IPS-15b (cell line): ENCODE data around the gene ANKZF1.

Source experiments
- H3K27me3 ChIP-seq: one replicate; pipeline ENCODE4 v1.6.1; 2013; ENCODE audit warnings: low read length; ENCODE audit not compliant: control insufficient read depth, insufficient read depth
- H3K36me3 ChIP-seq: one replicate; pipeline ENCODE4 v1.6.1; 2013; ENCODE audit warnings: low read length; ENCODE audit not compliant: control insufficient read depth, insufficient read depth
- H3K4me1 ChIP-seq: one replicate; pipeline ENCODE4 v1.6.1; 2013; ENCODE audit warnings: mild to moderate bottlenecking, low read length; ENCODE audit not compliant: control insufficient read depth, insufficient read depth
- H3K4me3 ChIP-seq: one replicate; pipeline ENCODE4 v1.5.1; 2013; ENCODE audit warnings: low read depth, low read length
- H3K9ac ChIP-seq: one replicate; pipeline ENCODE4 v1.6.1; 2013; ENCODE audit warnings: low read depth, mild to moderate bottlenecking, low read length
- H3K9me3 ChIP-seq: one replicate; pipeline ENCODE4 v1.6.1; 2013; ENCODE audit warnings: mild to moderate bottlenecking, low read length; ENCODE audit not compliant: control insufficient read depth, insufficient read depth

ANKZF1 gene

GRCh38 chr2:219229305-219230058, at the start of gene ANKZF1, which contains the start of gene ATG9A:
TSS of gene ANKZF1 (plus strand) at chr2:219229806. CDS start at chr2:219230258, 452 bp downstream.
TSS of gene ATG9A (minus strand) at chr2:219229636. CDS start at chr2:219228024, 1,612 bp downstream.
- peak within 1 kb of the TSS; percentile 98 for H3K4me3 ChIP-seq
- H3K4me1 ChIP-seq: no peaks in the 10 kb centered on the region
- no peaks in the 10 kb centered on the region for H3K27me3 ChIP-seq
- peak within 1 kb of the TSS; percentile 90 for H3K9ac ChIP-seq
- peaks cover 35% of the 10 kb centered on the region for H3K36me3 ChIP-seq
- H3K9me3 ChIP-seq: no peaks in the 10 kb centered on the region

GRCh38 chr2:219180961-219181360, 48.6 kb upstream of the ANKZF1 start:
- Histone ChIP-seq H3K4me3 (no peak overlapping the region), H3K36me3 (peaks cover 30% of the 10 kb centered on the region), H3K9ac (no peak overlapping the region), H3K9me3 (no peaks in the 10 kb centered on the region), H3K4me1 (no peaks in the 10 kb centered on the region), H3K27me3 (no peaks in the 10 kb centered on the region)

GRCh38 chr2:219181531-219181930, 48.1 kb upstream of the ANKZF1 start:
- Histone ChIP-seq H3K4me1 (no peaks in the 10 kb centered on the region), H3K27me3 (no peaks in the 10 kb centered on the region), H3K36me3 (peaks cover 30% of the 10 kb centered on the region), H3K9ac (no peak overlapping the region), H3K4me3 (no peak overlapping the region), H3K9me3 (no peaks in the 10 kb centered on the region)

- Histone ChIP-seq H3K9me3 (no peaks in the 10 kb centered on the region), H3K9ac (no peak overlapping the region), H3K4me3 (no peak overlapping the region), H3K27me3 (no peaks in the 10 kb centered on the region), H3K4me1 (no peaks in the 10 kb centered on the region), H3K36me3 (peaks cover 30% of the 10 kb centered on the region)
Measured at GRCh38 chr2:219182331-219183150, 47.1 kb upstream of the ANKZF1 start.

GRCh38 chr2:219183151-219183772, 46.3 kb upstream of the ANKZF1 start:
- no peaks in the 10 kb centered on the region for H3K4me1 ChIP-seq
- peaks cover 30% of the 10 kb centered on the region for H3K36me3 ChIP-seq
- H3K9me3 ChIP-seq: no peaks in the 10 kb centered on the region
- no peaks in the 10 kb centered on the region for H3K27me3 ChIP-seq
- no peak overlapping the region for H3K9ac ChIP-seq
- H3K4me3 ChIP-seq: no peak overlapping the region

- H3K4me3 ChIP-seq: no peak overlapping the region
- H3K27me3 ChIP-seq: no peaks in the 10 kb centered on the region
- H3K36me3 ChIP-seq: peaks cover 30% of the 10 kb centered on the region
- no peaks in the 10 kb centered on the region for H3K9me3 ChIP-seq
- no peaks in the 10 kb centered on the region for H3K4me1 ChIP-seq
- no peak overlapping the region for H3K9ac ChIP-seq
Measured at GRCh38 chr2:219184121-219184520, 45.5 kb upstream of the ANKZF1 start.

- Histone ChIP-seq H3K36me3 (peaks cover 11% of the 10 kb centered on the region), H3K27me3 (no peaks in the 10 kb centered on the region), H3K9ac (no peak overlapping the region), H3K9me3 (no peaks in the 10 kb centered on the region), H3K4me1 (no peaks in the 10 kb centered on the region), H3K4me3 (no peak overlapping the region)
Measured at GRCh38 chr2:219186754-219187456, 42.7 kb upstream of the ANKZF1 start.

GRCh38 chr2:219197388-219197787, 32.2 kb upstream of the ANKZF1 start:
- Histone ChIP-seq H3K9ac (no peak overlapping the region), H3K27me3 (no peaks in the 10 kb centered on the region), H3K9me3 (no peaks in the 10 kb centered on the region), H3K36me3 (no peaks in the 10 kb centered on the region), H3K4me1 (no peaks in the 10 kb centered on the region), H3K4me3 (no peak overlapping the region)

GRCh38 chr2:219198974-219199373, 30.6 kb upstream of the ANKZF1 start:
- no peak overlapping the region for H3K4me3 ChIP-seq
- no peaks in the 10 kb centered on the region for H3K27me3 ChIP-seq
- H3K9ac ChIP-seq: no peak overlapping the region
- no peaks in the 10 kb centered on the region for H3K4me1 ChIP-seq
- H3K9me3 ChIP-seq: no peaks in the 10 kb centered on the region
- no peaks in the 10 kb centered on the region for H3K36me3 ChIP-seq

- no peaks in the 10 kb centered on the region for H3K9me3 ChIP-seq
- H3K36me3 ChIP-seq: no peaks in the 10 kb centered on the region
- H3K4me3 ChIP-seq: no peak overlapping the region
- no peaks in the 10 kb centered on the region for H3K27me3 ChIP-seq
- H3K4me1 ChIP-seq: no peaks in the 10 kb centered on the region
- no peak overlapping the region for H3K9ac ChIP-seq
Measured at GRCh38 chr2:219199470-219200211, 30.0 kb upstream of the ANKZF1 start.
